Measurements from ENCODE around the gene PPP5C.
A peak's percentile ranks its signal among the peaks of the same experiment; 100 is the strongest.

Gene PPP5C

DNA sequence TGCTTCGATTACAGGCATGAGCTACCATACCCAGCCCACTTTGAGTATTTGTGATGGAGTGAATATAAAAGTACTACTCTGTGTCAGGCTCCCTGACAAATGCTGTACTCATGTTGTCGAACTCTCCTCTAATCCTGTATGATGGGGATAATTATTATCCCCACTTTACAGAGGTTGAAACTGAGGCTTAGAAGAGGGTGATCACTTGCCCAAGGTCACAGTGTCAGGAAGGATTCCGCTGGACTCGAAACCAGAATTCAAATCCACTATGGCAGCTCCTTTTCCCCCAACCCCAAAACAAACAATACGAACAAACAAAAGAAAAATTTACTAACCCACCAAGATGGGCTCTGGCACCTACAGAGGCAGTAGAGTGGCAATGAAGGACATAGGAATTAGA, 1.7 kb upstream of the PPP5C start:
- no peak for DNase-seq (ENCODE audit: low read depth, low spot score)
- TF ChIP-seq, protein P1, sequence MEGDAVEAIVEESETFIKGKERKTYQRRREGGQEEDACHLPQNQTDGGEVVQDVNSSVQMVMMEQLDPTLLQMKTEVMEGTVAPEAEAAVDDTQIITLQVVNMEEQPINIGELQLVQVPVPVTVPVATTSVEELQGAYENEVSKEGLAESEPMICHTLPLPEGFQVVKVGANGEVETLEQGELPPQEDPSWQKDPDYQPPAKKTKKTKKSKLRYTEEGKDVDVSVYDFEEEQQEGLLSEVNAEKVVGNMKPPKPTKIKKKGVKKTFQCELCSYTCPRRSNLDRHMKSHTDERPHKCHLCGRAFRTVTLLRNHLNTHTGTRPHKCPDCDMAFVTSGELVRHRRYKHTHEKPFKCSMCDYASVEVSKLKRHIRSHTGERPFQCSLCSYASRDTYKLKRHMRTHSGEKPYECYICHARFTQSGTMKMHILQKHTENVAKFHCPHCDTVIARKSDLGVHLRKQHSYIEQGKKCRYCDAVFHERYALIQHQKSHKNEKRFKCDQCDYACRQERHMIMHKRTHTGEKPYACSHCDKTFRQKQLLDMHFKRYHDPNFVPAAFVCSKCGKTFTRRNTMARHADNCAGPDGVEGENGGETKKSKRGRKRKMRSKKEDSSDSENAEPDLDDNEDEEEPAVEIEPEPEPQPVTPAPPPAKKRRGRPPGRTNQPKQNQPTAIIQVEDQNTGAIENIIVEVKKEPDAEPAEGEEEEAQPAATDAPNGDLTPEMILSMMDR (IDR thresholded peaks at IDR 0.05; ENCODE audit: low read depth, low read length), result no peak
- no peak overlapping the region for H3K4me3 ChIP-seq (ENCODE audit: low read depth, low read length)
- in situ Hi-C loops (cut with HindIII; ENCODE audit: low sequenced_read_pairs), result no loop called here

DNA sequence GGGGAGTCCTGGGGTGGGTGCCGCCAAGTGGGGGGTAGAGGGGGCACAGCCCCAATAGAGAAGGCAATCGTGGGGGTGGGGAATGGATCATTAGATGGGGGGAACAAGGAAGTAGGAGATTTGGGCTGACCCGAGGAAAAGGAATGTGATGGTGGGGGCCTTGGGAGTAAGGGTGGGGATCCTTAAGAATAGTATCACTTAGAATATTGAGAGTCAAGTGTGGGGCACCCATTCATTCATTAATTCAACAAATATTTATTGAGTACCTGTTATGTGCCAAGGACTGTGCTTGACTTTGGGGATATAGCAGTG, 641 bp downstream of the PPP5C start:
- in situ Hi-C loops (cut with HindIII; ENCODE audit: low sequenced_read_pairs), result no loop called here
- DNase-seq (ENCODE audit: low read depth, low spot score), result no peak
- TF ChIP-seq, protein P1 (IDR thresholded peaks at IDR 0.05; ENCODE audit: low read depth, low read length), result no peak
- peak overlapping the region; percentile 92 for H3K4me3 ChIP-seq (ENCODE audit: low read depth, low read length)

DNA sequence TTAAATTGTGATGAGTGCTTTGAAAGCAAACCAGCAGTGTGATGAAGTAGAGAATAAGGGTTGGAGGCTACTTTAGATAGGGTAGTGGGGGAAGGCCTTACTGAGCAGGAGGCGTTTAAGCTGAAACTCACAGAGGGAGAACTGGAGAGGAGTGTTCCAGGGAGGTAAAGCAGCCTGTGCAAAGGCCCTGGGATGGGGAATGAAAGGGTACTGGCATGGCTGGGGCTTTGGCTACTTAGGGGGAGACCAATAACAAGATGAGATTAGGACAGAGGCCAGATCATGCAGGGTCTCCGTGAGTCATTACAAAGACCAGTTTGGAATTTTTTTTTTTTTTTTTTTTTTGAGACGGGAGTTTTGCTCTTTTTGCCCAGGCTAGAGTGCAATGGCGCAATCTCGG, 1.1 kb downstream of the PPP5C start:
- TF ChIP-seq, protein P1 (IDR thresholded peaks at IDR 0.05; ENCODE audit: low read depth, low read length), result no peak
- peak overlapping the region; percentile 92 for H3K4me3 ChIP-seq (ENCODE audit: low read depth, low read length)
- in situ Hi-C loops (cut with HindIII; ENCODE audit: low sequenced_read_pairs), result no loop called here
- DNase-seq (ENCODE audit: low read depth, low spot score), result no peak

DNA sequence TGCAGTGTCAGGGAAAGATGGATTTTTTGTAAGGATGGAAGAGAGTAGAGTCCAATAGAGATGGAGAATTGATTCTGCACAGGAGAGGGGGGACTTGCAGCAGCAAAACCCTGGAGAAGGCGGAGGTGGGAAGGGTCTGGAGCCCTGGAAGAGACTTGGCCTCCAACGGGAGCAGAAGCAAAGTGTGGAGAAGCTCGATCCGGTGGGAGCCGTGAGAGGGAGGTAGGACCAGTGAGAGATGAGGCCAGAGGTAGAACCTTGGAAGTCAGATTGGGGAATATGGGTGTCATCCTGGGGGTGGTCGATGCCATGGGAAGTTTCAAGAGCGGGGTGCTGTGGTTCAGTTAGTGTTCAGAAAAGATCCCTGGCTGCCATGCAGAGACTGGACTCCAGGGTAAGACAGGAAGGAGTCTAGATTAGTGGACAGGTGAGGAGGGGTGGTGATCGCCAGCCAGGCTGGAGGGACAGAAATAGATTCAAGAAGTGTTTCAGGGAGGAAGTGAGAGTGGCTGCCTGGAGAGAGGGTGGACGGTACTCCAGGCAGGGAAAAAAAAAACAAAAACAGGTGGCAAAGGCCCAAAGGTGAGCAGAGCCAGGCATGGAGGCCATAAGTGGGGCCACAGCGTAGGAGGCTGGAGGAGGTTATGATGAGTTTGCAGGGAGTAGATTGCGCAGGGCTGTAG, 2.6 kb downstream of the PPP5C start:
- TF ChIP-seq, protein P1 (IDR thresholded peaks at IDR 0.05; ENCODE audit: low read depth, low read length), result no peak
- in situ Hi-C loops (cut with HindIII; ENCODE audit: low sequenced_read_pairs), result no loop called here
- H3K4me3 ChIP-seq (ENCODE audit: low read depth, low read length), result no peak overlapping the region
- DNase-seq (ENCODE audit: low read depth, low spot score), result no peak

DNA sequence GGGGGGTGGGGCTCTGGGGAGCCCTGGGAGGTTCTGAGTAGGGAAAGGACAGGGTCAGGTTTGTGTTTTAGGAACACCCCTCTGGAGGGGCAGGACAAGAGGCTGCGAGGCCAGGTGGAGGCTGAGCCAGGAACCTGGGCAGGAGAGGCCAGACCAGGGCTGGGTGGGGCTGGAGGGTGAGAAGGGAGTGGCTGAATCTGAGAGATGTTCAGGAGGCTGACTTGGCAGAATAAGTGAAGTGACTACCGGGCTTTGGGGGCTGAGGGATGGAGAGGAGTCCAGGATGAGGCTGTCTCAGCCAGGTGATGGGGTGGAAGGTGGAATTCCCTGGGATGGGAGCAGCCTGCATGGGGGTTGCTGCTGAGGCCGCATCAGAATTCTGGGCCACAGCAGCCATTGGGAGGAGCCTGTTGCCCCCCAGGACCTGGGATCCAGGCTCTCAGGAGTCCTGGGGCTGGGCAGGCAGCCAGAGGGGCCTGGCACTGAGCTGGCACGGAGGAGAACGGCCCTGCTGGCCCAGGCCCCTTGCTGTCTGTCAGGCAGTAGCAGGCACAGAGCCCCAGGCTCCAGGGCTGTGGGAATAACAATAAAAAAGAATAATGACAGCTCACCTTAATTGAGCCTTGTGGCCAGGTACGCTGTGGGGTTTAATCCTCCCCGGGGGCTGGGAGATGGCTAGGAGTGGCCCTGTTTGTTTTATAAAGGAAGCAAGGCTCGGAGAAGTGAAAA, 3.3 kb downstream of the PPP5C start:
- DNase-seq (ENCODE audit: low read depth, low spot score), result no peak
- TF ChIP-seq, protein P1 (IDR thresholded peaks at IDR 0.05; ENCODE audit: low read depth, low read length), result no peak
- no peak overlapping the region for H3K4me3 ChIP-seq (ENCODE audit: low read depth, low read length)
- in situ Hi-C loops (cut with HindIII; ENCODE audit: low sequenced_read_pairs), result no loop called here

DNA sequence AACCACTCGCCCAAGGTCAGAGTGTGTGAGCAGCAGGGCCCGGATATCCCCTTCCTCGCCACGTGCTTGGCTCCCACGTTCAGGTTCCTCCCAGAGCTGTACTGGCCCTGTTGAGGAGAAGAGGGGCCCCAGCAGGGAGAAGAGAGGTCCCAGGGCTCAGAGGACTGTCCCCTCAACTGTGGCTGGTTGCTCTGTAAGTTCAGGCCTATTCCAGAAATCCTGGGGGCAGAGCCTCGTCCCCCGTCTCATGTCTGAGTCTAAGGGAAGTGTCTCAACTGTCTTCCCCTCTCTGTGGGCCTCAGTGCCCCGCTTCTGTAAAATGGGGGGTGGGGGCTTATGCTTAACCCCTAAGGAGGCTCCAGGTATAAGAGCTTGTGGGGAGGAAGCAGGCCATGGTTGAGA, 3.9 kb downstream of the PPP5C start:
- TF ChIP-seq, protein P1 (IDR thresholded peaks at IDR 0.05; ENCODE audit: low read depth, low read length), result no peak
- no peak for DNase-seq (ENCODE audit: low read depth, low spot score)
- no peak overlapping the region for H3K4me3 ChIP-seq (ENCODE audit: low read depth, low read length)
- in situ Hi-C loops (cut with HindIII; ENCODE audit: low sequenced_read_pairs), result no loop called here
